B cell (primary cell): ENCODE results near the gene CCDC85C.

Source experiments
- EZH2 ChIP-seq: IDR thresholded peaks from 2 replicates; pipeline ENCODE4 v1.6.1; 2012; ENCODE audit warnings: borderline replicate concordance, low read depth, mild to moderate bottlenecking, moderate library complexity, low read length; ENCODE audit not compliant: insufficient read depth, poor library complexity, severe bottlenecking
- TF ChIP-seq, protein P1 (sequence below): fragments of 200-600 bp; IDR thresholded peaks from one replicate; pipeline ENCODE4 v1.8.0; 2022; ENCODE audit warnings: antibody characterized with exemption, mild to moderate bottlenecking

DNA sequence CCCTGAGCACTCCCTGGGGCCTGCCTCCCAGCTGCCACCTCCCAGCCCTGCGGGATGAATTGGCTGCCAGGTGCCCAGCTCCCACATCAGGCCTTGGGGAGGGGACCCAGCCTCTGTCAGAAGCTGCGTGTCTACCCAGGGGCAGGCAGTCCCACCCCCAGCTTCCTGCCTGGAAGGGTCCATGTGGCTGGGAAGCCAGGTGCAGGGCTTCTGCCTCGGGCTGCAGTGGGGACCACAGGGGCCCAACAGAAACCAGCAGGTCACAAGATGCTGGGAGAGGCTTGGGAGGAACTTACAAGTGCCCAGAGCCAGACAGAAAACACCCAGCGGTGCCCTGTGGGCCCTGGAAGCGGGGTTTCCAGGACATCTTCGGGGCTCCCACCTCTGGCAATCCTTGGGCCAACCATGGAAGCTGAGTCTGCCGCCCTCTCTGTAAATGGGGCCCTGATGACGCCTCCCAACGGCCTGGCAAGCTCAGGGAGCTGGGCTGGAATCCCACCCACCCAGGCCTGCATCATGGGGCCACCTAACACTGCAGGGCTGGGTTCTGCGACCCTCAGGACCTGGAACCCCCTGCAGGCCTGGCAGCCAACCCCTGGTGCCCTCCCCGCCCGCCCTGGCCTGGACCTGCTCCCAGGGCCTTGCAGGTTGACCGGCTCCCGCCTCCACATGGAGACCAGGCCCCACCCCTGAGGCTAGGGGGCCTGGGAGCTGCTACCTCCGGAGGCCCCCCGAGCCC lies 86.2 kb downstream of the CCDC85C start:
- TF ChIP-seq, protein P1, sequence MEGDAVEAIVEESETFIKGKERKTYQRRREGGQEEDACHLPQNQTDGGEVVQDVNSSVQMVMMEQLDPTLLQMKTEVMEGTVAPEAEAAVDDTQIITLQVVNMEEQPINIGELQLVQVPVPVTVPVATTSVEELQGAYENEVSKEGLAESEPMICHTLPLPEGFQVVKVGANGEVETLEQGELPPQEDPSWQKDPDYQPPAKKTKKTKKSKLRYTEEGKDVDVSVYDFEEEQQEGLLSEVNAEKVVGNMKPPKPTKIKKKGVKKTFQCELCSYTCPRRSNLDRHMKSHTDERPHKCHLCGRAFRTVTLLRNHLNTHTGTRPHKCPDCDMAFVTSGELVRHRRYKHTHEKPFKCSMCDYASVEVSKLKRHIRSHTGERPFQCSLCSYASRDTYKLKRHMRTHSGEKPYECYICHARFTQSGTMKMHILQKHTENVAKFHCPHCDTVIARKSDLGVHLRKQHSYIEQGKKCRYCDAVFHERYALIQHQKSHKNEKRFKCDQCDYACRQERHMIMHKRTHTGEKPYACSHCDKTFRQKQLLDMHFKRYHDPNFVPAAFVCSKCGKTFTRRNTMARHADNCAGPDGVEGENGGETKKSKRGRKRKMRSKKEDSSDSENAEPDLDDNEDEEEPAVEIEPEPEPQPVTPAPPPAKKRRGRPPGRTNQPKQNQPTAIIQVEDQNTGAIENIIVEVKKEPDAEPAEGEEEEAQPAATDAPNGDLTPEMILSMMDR = no peak
- no peak for TF ChIP-seq EZH2
